H1 (cell line): ENCODE data around the gene DNAJB8. TPM values are rescaled to one million over a fixed set of nuclear protein-coding genes. Genes with fewer than 3 reads are reported as not detected.

Experiments
- CTCF ChIA-PET: fragments of 300-600 bp; sonication (Branson Sonifier 250); formaldehyde crosslinking; loops from one replicate; lab custom pipeline; 2021; ENCODE audit not compliant: partially characterized antibody; lab: Charles Lee
- POLR2A ChIA-PET: fragments of 300-600 bp; sonication (Branson Sonifier 250); formaldehyde crosslinking; loops from one replicate; lab custom pipeline; 2021; ENCODE audit warnings: inconsistent platforms; ENCODE audit not compliant: partially characterized antibody; lab: Charles Lee
- DNase-seq, 2 experiments: peaks; one replicate each; pipeline versions ENCODE4 v3.0.0 to v3.0.0-alpha.2; 2010 to 2022; ENCODE audit warnings: low spot score in 2 of 2, low read depth in 1 of 2, mixed read lengths in 1 of 2
- FAIRE-seq: peaks from 2 replicates; lab custom pipeline; 2011; peaks lifted over from hg19 to GRCh38; lab: Jason Lieb, UNC
- H2AFZ ChIP-seq: 2 replicates; pipeline ENCODE4 v1.8.1; 2012; ENCODE audit warnings: low read length, inconsistent platforms
- H2AK5ac ChIP-seq: 2 replicates; pipeline ENCODE4 v1.6.1; 2013; ENCODE audit warnings: low read depth, low read length
- H2BK120ac ChIP-seq: replicated peaks from 2 replicates; pipeline ENCODE3; 2013; ENCODE audit warnings: low read depth, low read length, inconsistent platforms
- H2BK12ac ChIP-seq: 2 replicates; pipeline ENCODE4 v1.6.1; 2013; ENCODE audit warnings: low read depth, low read length
- H2BK15ac ChIP-seq: 2 replicates; pipeline ENCODE4 v1.6.1; 2013; ENCODE audit warnings: low read length
- H2BK20ac ChIP-seq: 2 replicates; pipeline ENCODE4 v1.6.1; 2013; ENCODE audit warnings: low read length
- H2BK5ac ChIP-seq: 2 replicates; pipeline ENCODE4 v1.6.1; 2013; ENCODE audit warnings: low read depth, low read length
- H3K14ac ChIP-seq: 2 replicates; pipeline ENCODE4 v1.6.1; 2013; ENCODE audit warnings: inconsistent platforms; ENCODE audit not compliant: insufficient read length
- H3K18ac ChIP-seq: 2 replicates; pipeline ENCODE4 v1.6.1; 2013; ENCODE audit warnings: low read length; ENCODE audit errors: extremely low read depth
- H3K23ac ChIP-seq: 2 replicates; pipeline ENCODE4 v1.6.1; 2013; ENCODE audit warnings: inconsistent platforms; ENCODE audit not compliant: insufficient read length
- H3K23me2 ChIP-seq: 2 replicates; pipeline ENCODE4 v1.6.1; 2013; ENCODE audit warnings: low read depth, low read length
- H3K27ac ChIP-seq: 2 replicates; pipeline ENCODE4 v1.6.1; 2011; ENCODE audit warnings: low read depth, low read length, inconsistent platforms
- H3K27me3 ChIP-seq, 4 experiments: replicated peaks in 1 of 4; 1 replicate in 1 of 4; 2 replicates in 3 of 4; pipeline versions ENCODE4 v1.6.1 to v1.8.1; 2011 to 2013; ENCODE audit warnings: low read length in 3 of 4, mild to moderate bottlenecking in 3 of 4, inconsistent platforms in 2 of 4, mixed read lengths in 2 of 4, moderate library complexity in 1 of 4; ENCODE audit not compliant: control insufficient read depth in 3 of 4, insufficient read depth in 3 of 4; ENCODE audit errors: extremely low read depth in 1 of 4
- H3K36me3 ChIP-seq, 4 experiments: 2 replicates each; pipeline versions ENCODE4 v1.6.1 to v1.8.1; 2011 to 2013; ENCODE audit warnings: mild to moderate bottlenecking in 4 of 4, low read length in 3 of 4, moderate library complexity in 2 of 4, control low read depth in 1 of 4, inconsistent platforms in 1 of 4; ENCODE audit not compliant: insufficient read depth in 4 of 4, control insufficient read depth in 2 of 4
- H3K4ac ChIP-seq: replicated peaks from 2 replicates; pipeline ENCODE3; 2013; ENCODE audit warnings: low read length, low read depth, mixed read lengths, inconsistent platforms; ENCODE audit not compliant: insufficient read length
- H3K4me1 ChIP-seq, 4 experiments: replicated peaks in 1 of 4; 1 replicate in 1 of 4; 2 replicates in 3 of 4; pipeline versions ENCODE4 v1.6.1 to v1.8.1; 2011 to 2013; ENCODE audit warnings: low read length in 3 of 4, inconsistent platforms in 2 of 4, mixed read lengths in 1 of 4; ENCODE audit not compliant: insufficient read depth in 4 of 4, control insufficient read depth in 3 of 4
- H3K4me2 ChIP-seq, 2 experiments: 2 replicates each; pipeline versions ENCODE4 v1.6.1 to v1.8.1; 2011 to 2013; ENCODE audit warnings: low read depth in 2 of 2, low read length in 2 of 2, control low read depth in 1 of 2, inconsistent platforms in 1 of 2, mild to moderate bottlenecking in 1 of 2; ENCODE audit not compliant: insufficient read depth in 1 of 2
- H3K4me3 ChIP-seq, 4 experiments: fragments of 200-600, 300-600 bp in 1 of 4; sonication (generic), shearing (Covaris generic), sonication (Bioruptor Twin) in 1 of 4; 2 replicates each; pipeline versions ENCODE4 v1.5.1 to v1.8.1; 2011 to 2016; ENCODE audit warnings: low read length in 4 of 4, low read depth in 3 of 4, control low read depth in 2 of 4, inconsistent platforms in 2 of 4, mild to moderate bottlenecking in 2 of 4, mixed read lengths in 1 of 4, moderate library complexity in 1 of 4; ENCODE audit not compliant: insufficient read depth in 2 of 4; ENCODE audit errors: extremely low read depth in 1 of 4
- H3K56ac ChIP-seq: replicated peaks from 2 replicates; pipeline ENCODE3; 2013; ENCODE audit warnings: low read depth, mild to moderate bottlenecking, mixed read lengths, low read length, inconsistent platforms; ENCODE audit not compliant: insufficient read length
- H3K79me1 ChIP-seq: 2 replicates; pipeline ENCODE4 v1.6.1; 2013; ENCODE audit warnings: low read depth, low read length, control low read depth
- H3K79me2 ChIP-seq, 2 experiments: 2 replicates each; pipeline versions ENCODE4 v1.6.1 to v1.8.1; 2012 to 2013; ENCODE audit warnings: low read length in 2 of 2, mild to moderate bottlenecking in 2 of 2, inconsistent platforms in 1 of 2; ENCODE audit not compliant: insufficient read depth in 2 of 2, control insufficient read depth in 1 of 2
- H3K9ac ChIP-seq, 4 experiments: replicated peaks in 1 of 4; 1 replicate in 1 of 4; 2 replicates in 3 of 4; pipeline versions ENCODE4 v1.6.1 to v1.8.1; 2011 to 2013; ENCODE audit warnings: low read depth in 3 of 4, low read length in 3 of 4, control low read depth in 2 of 4, mild to moderate bottlenecking in 2 of 4, moderate library complexity in 2 of 4, inconsistent platforms in 1 of 4; ENCODE audit errors: extremely low read depth in 1 of 4
- H3K9me3 ChIP-seq, 2 experiments: 2 replicates each; pipeline versions ENCODE4 v1.6.1 to v1.8.1; 2012 to 2013; ENCODE audit warnings: mild to moderate bottlenecking in 2 of 2, moderate library complexity in 2 of 2, control low read depth in 1 of 2, inconsistent platforms in 1 of 2, low read depth in 1 of 2, low read length in 1 of 2, mixed read lengths in 1 of 2; ENCODE audit not compliant: insufficient read depth in 2 of 2
- H4K20me1 ChIP-seq, 2 experiments: replicated peaks in 1 of 2; 2 replicates each; pipeline versions ENCODE3 to v1.8.1; 2011 to 2013; ENCODE audit warnings: inconsistent platforms in 2 of 2, low read length in 2 of 2, mild to moderate bottlenecking in 1 of 2; ENCODE audit not compliant: insufficient read depth in 2 of 2, control insufficient read depth in 1 of 2
- H4K5ac ChIP-seq: 2 replicates; pipeline ENCODE4 v1.6.1; 2013; ENCODE audit warnings: low read length, low read depth, mixed read lengths, inconsistent platforms; ENCODE audit not compliant: insufficient read length
- H4K8ac ChIP-seq: 2 replicates; pipeline ENCODE4 v1.8.0; 2013; ENCODE audit warnings: mild to moderate bottlenecking, moderate library complexity, low read length, inconsistent platforms; ENCODE audit not compliant: insufficient read depth; ENCODE audit errors: extremely low read depth
- H4K91ac ChIP-seq: replicated peaks from 2 replicates; pipeline ENCODE3; 2013; ENCODE audit warnings: low read length, mixed read lengths, inconsistent platforms; ENCODE audit not compliant: insufficient read length
- BCL11A ChIP-seq, 2 experiments: IDR thresholded peaks; one replicate each; pipeline ENCODE4 v1.6.1; 2011; ENCODE audit warnings: low read depth in 2 of 2, low read length in 2 of 2, mild to moderate bottlenecking in 2 of 2
- EZH2 ChIP-seq: fragments of 200-600 bp; sonication (generic); IDR thresholded peaks from 2 replicates; pipeline ENCODE4 v1.7.1; 2012; ENCODE audit warnings: low read depth, mild to moderate bottlenecking, moderate library complexity, low read length, inconsistent platforms; ENCODE audit not compliant: severe bottlenecking
- WGBS, 2 experiments: shearing (Covaris generic) in 1 of 2; methylation state at CpG; one replicate each; pipeline versions ENCODE4 v1.1.6 to v1.1.7; 2013 to 2015; ENCODE audit warnings: low lambda C conversion rate in 2 of 2, mixed read lengths in 2 of 2, inconsistent platforms in 1 of 2, low coverage in 1 of 2, missing lambda C conversion rate in 1 of 2; ENCODE audit not compliant: insufficient replicate concordance in 2 of 2, insufficient coverage in 1 of 2, insufficient read length in 1 of 2; ENCODE audit errors: extremely low coverage in 1 of 2, missing lambda C conversion rate in 1 of 2; 5-methylcytosine and 5-hydroxymethylcytosine counted together
- polyA plus RNA-seq, 7 experiments: library from polyadenylated mRNA; depleted of rRNA in 3 of 7; stranded (reverse) in 5 of 7; unstranded in 2 of 7; fragments of >200 nt in 5 of 7; fragments of 200-250 nt in 2 of 7; gene quantifications; 1 replicate in 5 of 7; 2 replicates in 1 of 7; 4 replicates in 1 of 7; pipeline versions ENCODE4 v1.2.1 to v1.2.3, GENCODE V29; 2011 to 2013; ENCODE audit warnings: missing spikeins in 2 of 7, mixed read lengths in 2 of 7
- total RNA-seq: library from RNA; stranded (reverse); fragmentation: NEBNext Ultra II Directional; extraction: Animal tissue kit (Norgen Biotek cat#: 25700); gene quantifications from 2 replicates; pipeline ENCODE4 v1.2.1, GENCODE V29; 2021

DNAJB8 gene
- total and polyA plus RNA-seq, 2 of the 8 experiments (the other 6 are each of a cell fraction or from before 2014, with no cell fraction given) = not detected

- no peak overlapping the region for H3K4ac ChIP-seq
- peaks cover 87 to 100% (median 99%) of the 10 kb centered on the region in 4 experiments for H3K27me3 ChIP-seq
- H4K5ac ChIP-seq = no peak overlapping the region
- H3K79me1 ChIP-seq = no peaks in the 10 kb centered on the region
- H2BK12ac ChIP-seq = 0 out of 2 replicates have a peak overlapping the region, but pooled peaks have one; percentile 50
- H3K27ac ChIP-seq = no peak overlapping the region
- H3K23ac ChIP-seq = no peak overlapping the region
- peak overlapping the region; percentile 61; the same call in 1 of the 2 replicates for H2BK20ac ChIP-seq
- ChIA-PET CTCF (interaction anchor here (0.6 to 7.9 kb wide), 7 partner anchors 9 to 486 kb away, joined by 3 to 42 read pairs (median 6); no protein-coding TSS in a partner anchor), POLR2A (interaction anchor here (1.4 kb wide), 1 partner anchor 54 kb away, joined by 4 read pairs; no protein-coding TSS in a partner anchor)
- TF ChIP-seq BCL11A (IDR thresholded peaks at IDR 0.05; ENCODE audit: low read depth in 2 of 2, low read length in 2 of 2) = no peak
- peak; percentile 91 for TF ChIP-seq EZH2
- peak overlapping the region; percentile 6 to 63 (median 12); a peak in 5 of 8 replicates for H3K4me3 ChIP-seq
- peak overlapping the region; percentile 71 for H3K18ac ChIP-seq
- H3K4me2 ChIP-seq = peak overlapping the region; percentile 63 to 95
- peaks cover 8 to 80% (median 56%) of the 10 kb centered on the region in 4 experiments for H3K4me1 ChIP-seq
- no peaks in the 10 kb centered on the region for H3K9me3 ChIP-seq
- no peak overlapping the region for H3K14ac ChIP-seq
- no peak overlapping the region for H2BK5ac ChIP-seq
- no peaks in the 10 kb centered on the region for H3K79me2 ChIP-seq
- H2AK5ac ChIP-seq = peak overlapping the region; percentile 86; the same call in 1 of the 2 replicates
- 2% methylated on average over 12 of the region's 14 CpGs; no CpG with 5 or more reads in 1 of the 2 experiments for WGBS, 2 experiments
- DNase-seq = no peak
- no peak for FAIRE-seq
- no peak overlapping the region; the same call in 1 of the 2 replicates for H2BK15ac ChIP-seq
- H3K23me2 ChIP-seq = peaks cover 27% of the 10 kb centered on the region; the same call in 1 of the 2 replicates
- peak overlapping the region; percentile 54 for H4K91ac ChIP-seq
- no peak overlapping the region for H2AFZ ChIP-seq
- no peak overlapping the region for H3K56ac ChIP-seq
- H4K8ac ChIP-seq = no peak overlapping the region; the same call in 1 of the 2 replicates
- no peak overlapping the region for H2BK120ac ChIP-seq
- H4K20me1 ChIP-seq = peaks cover 15 to 18% of the 10 kb centered on the region in 2 experiments
- no peak overlapping the region for H3K9ac ChIP-seq
- H3K36me3 ChIP-seq = peaks cover 0 to 12% (median 0%) of the 10 kb centered on the region in 4 experiments; a peak in 1 of 8 replicates
Observed at GRCh38 chr3:128486205-128486628, 19.5 kb upstream of the DNAJB8 start.
